ENCODE data around the gene SNED1. TPM values are rescaled to one million over a fixed set of nuclear protein-coding genes. Genes with fewer than 3 reads are reported as not detected.

The SNED1 gene
- total RNA-seq, 1 donor: 8.2 TPM

- H3K9me3 ChIP-seq (ENCODE audit: low read depth, low read length): no peaks in the 10 kb centered on the region
- no peaks in the 10 kb centered on the region for H3K27me3 ChIP-seq (ENCODE audit: insufficient read depth, low read length)
- H3K4me3 ChIP-seq (ENCODE audit: low read length): no peak overlapping the region
- H3K4me1 ChIP-seq (ENCODE audit: insufficient read depth, low read length): no peaks in the 10 kb centered on the region
Measured at GRCh38 chr2:241072151-241072550, 73.7 kb downstream of the SNED1 start.

DNA sequence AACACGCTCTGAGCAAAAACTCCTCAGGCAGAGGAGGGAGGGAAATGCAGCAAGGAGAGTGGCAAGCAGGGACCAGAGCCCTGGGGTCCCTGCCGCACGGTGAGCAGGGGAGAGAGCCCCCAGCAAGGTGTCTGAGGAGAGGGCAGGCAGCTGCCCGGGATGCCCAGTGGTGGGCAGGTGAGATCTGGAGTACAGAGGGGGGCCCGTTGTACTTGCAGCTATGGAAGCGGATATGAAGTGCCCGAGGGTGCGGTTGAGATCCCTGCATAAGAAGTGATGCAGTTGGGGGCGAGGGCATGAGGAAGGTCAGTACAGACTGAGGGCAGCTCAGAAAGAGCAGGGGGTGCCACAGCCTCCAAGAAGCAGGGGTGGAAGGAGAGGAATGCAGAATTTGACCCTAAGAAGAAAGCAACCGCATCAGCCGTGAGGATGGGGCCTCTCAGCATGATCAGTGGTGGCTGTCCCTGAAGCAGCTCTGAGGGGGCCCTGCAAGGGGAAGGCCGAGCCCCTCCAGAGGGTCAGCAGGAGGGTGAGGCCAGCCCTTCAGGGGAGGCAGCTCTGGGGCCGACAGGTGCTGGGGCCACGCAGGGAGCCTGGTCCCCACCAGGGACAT lies 74.2 kb downstream of the SNED1 start:
- Histone ChIP-seq H3K27me3 (ENCODE audit: insufficient read depth, low read length) (no peaks in the 10 kb centered on the region), H3K9me3 (ENCODE audit: low read depth, low read length) (no peaks in the 10 kb centered on the region), H3K4me3 (ENCODE audit: low read length) (no peak overlapping the region), H3K4me1 (ENCODE audit: insufficient read depth, low read length) (no peaks in the 10 kb centered on the region)

DNA sequence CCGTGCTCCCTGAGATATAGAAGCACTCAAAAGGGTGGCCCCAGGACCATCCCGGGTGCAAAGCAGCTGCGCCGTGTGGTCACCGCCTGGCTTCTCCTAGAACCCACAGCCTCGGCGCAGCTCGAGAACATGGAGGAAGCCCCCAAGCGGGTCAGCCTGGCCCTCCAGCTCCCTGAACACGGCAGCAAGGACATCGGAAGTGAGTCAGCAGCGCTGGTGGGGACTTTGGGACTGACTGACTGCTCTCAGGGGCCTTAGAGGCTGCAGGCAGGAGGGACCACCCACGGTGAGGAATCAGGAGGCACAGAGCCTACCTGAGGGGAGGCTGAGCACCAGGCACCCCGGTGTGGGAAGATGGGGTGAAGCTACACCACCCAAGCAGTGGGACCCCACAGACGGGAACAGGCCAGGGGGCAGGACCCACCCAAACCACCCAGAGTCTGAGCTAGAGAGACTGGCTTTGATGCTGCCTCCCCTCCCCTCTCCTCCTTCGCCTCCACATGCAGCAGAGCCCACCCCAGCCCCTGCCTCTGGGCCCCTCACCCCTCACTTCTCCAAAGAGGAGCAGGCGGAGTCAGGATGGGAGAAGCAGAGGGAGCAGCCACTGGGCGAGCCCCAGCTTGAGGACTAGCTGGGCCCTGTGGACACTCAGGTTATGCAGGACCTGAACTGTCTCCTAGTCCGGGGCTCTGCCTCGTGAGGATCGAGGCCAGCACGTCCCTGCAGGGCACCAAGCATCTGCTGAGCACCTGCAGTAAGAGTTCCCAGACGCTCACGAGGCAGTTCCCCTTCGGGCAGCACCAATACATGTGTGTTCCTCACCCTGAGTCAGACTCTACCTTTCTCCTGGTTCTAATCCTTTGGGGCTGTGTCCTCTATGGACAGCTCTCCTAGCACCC lies 75.0 kb downstream of the SNED1 start:
- Histone ChIP-seq H3K27me3 (ENCODE audit: insufficient read depth, low read length) (no peaks in the 10 kb centered on the region), H3K4me1 (ENCODE audit: insufficient read depth, low read length) (no peaks in the 10 kb centered on the region), H3K9me3 (ENCODE audit: low read depth, low read length) (no peaks in the 10 kb centered on the region), H3K4me3 (ENCODE audit: low read length) (no peak overlapping the region)

- Histone ChIP-seq H3K27me3 (ENCODE audit: insufficient read depth, low read length) (no peaks in the 10 kb centered on the region), H3K4me1 (ENCODE audit: insufficient read depth, low read length) (no peaks in the 10 kb centered on the region), H3K9me3 (ENCODE audit: low read depth, low read length) (no peaks in the 10 kb centered on the region), H3K4me3 (ENCODE audit: low read length) (no peak overlapping the region)
Measured at GRCh38 chr2:241074065-241074818, 75.8 kb downstream of the SNED1 start.

- H3K27me3 ChIP-seq (ENCODE audit: insufficient read depth, low read length): no peaks in the 10 kb centered on the region
- H3K9me3 ChIP-seq (ENCODE audit: low read depth, low read length): no peaks in the 10 kb centered on the region
- H3K4me1 ChIP-seq (ENCODE audit: insufficient read depth, low read length): no peaks in the 10 kb centered on the region
- no peak overlapping the region for H3K4me3 ChIP-seq (ENCODE audit: low read length)
Measured at GRCh38 chr2:241074901-241075540, 76.6 kb downstream of the SNED1 start.

GRCh38 chr2:241080405-241081189 lies 82.2 kb downstream of the SNED1 start:
- Histone ChIP-seq H3K4me3 (ENCODE audit: low read length) (no peak overlapping the region), H3K9me3 (ENCODE audit: low read depth, low read length) (no peaks in the 10 kb centered on the region), H3K27me3 (ENCODE audit: insufficient read depth, low read length) (no peaks in the 10 kb centered on the region), H3K4me1 (ENCODE audit: insufficient read depth, low read length) (no peaks in the 10 kb centered on the region)

DNA sequence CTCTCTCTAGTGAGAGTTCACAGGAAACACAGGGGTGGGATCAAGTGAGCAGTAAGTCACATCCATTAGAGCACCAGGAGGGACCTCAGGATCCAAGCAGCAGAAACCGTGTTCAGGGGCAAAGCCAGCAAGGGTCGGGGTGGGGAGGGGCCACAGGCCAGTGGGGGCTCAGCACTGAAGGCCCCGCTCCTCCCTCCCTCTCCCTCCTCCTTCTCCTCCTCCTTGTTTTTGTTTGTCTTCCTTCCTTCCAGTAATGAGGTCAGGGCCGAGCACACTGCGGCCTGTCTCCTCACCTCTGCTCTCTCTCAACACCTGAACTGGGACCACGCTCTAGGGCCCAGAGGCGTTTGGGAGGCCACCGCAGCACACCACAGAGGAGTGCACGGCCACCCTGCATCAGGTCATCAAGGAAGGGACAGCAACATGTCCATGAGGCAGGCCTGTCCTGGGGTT lies 82.8 kb downstream of the SNED1 start:
- no peaks in the 10 kb centered on the region for H3K9me3 ChIP-seq (ENCODE audit: low read depth, low read length)
- H3K4me3 ChIP-seq (ENCODE audit: low read length): no peak overlapping the region
- H3K4me1 ChIP-seq (ENCODE audit: insufficient read depth, low read length): no peaks in the 10 kb centered on the region
- no peaks in the 10 kb centered on the region for H3K27me3 ChIP-seq (ENCODE audit: insufficient read depth, low read length)

GRCh38 chr2:241081643-241082340 lies 83.4 kb downstream of the SNED1 start:
- Histone ChIP-seq H3K4me3 (ENCODE audit: low read length) (no peak overlapping the region), H3K4me1 (ENCODE audit: insufficient read depth, low read length) (no peaks in the 10 kb centered on the region), H3K27me3 (ENCODE audit: insufficient read depth, low read length) (no peaks in the 10 kb centered on the region), H3K9me3 (ENCODE audit: low read depth, low read length) (no peaks in the 10 kb centered on the region)

GRCh38 chr2:241082341-241083090 lies 84.1 kb downstream of the SNED1 start:
- Histone ChIP-seq H3K27me3 (ENCODE audit: insufficient read depth, low read length) (no peaks in the 10 kb centered on the region), H3K4me1 (ENCODE audit: insufficient read depth, low read length) (no peaks in the 10 kb centered on the region), H3K4me3 (ENCODE audit: low read length) (no peak overlapping the region), H3K9me3 (ENCODE audit: low read depth, low read length) (no peaks in the 10 kb centered on the region)

GRCh38 chr2:241083091-241083415 lies 84.6 kb downstream of the SNED1 start:
- Histone ChIP-seq H3K9me3 (ENCODE audit: low read depth, low read length) (no peaks in the 10 kb centered on the region), H3K4me1 (ENCODE audit: insufficient read depth, low read length) (no peaks in the 10 kb centered on the region), H3K4me3 (ENCODE audit: low read length) (no peak overlapping the region), H3K27me3 (ENCODE audit: insufficient read depth, low read length) (no peaks in the 10 kb centered on the region)

DNA sequence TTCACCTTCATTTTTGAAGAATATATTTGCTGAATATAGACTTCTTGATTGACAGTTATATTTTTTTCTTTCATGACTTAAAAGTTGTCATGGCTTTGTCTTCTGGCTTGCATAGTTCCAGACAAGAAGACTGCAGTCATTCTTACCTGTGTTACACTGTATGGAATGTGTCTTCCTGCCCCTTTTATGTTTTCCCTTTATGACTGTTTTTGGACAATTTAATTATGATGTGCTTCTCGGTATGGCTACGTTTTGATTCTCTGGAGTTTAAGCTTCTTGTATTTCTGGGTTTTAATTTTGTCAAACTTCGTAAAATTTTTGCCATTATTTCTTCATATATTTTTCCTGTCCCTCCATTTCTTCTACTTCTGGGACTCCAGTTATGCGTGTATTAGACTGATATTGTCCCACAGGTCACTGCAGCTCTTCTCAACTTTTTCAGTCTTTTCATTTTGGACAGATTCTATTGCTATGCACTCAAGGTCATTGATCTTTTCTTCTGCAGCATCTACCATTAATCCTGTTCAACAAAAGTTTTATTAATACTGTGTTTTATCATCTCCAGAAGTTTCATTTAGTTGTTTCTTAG lies 86.5 kb downstream of the SNED1 start:
- Histone ChIP-seq H3K27me3 (ENCODE audit: insufficient read depth, low read length) (no peaks in the 10 kb centered on the region), H3K4me3 (ENCODE audit: low read length) (no peak overlapping the region), H3K9me3 (ENCODE audit: low read depth, low read length) (no peaks in the 10 kb centered on the region), H3K4me1 (ENCODE audit: insufficient read depth, low read length) (no peaks in the 10 kb centered on the region)

DNA sequence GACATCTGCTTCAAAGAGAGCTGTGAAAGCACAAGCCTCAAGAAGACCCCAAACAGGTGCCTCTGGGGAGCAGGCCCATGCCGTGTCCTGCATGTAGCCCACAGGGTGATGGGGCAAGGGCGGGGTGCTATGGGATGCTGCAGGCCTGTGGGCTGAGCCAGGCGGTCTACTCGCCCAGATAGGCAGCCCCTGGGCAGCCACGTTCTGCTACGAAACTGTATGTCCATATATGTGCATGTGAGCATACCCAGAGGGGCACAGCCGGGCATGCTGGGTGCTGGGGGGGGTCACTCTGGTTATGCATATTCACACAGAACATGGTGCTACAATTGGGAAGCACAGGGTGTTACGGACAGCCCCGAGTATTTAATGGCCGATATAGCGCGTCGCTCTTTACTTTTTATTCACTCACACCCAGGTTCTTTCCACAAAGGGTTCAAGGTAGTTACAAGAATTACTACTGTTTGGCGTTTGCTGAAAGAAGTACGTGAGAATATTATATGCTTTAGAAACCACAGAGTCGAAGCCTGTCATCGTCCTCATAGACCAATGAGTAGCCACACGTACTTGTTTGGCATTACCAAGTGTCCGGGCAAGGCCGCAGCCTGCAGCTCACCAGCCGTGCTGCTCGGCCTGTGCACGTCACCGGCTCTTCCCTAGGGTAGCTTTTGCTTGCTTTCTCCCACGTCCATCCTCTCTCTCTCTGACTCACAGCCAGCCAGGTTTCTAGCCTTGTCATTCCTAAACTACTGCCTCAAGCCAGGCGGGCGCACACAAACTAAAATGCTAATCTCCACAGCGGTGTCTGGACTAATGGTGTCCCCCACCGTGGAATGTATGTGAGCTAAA lies 89.2 kb downstream of the SNED1 start:
- Histone ChIP-seq H3K4me1 (ENCODE audit: insufficient read depth, low read length) (no peaks in the 10 kb centered on the region), H3K4me3 (ENCODE audit: low read length) (no peak overlapping the region), H3K27me3 (ENCODE audit: insufficient read depth, low read length) (no peaks in the 10 kb centered on the region), H3K9me3 (ENCODE audit: low read depth, low read length) (no peaks in the 10 kb centered on the region)

Measured in mononuclear cell (primary cell).